M059J (cell line): ENCODE data around the gene COQ9. TPM values are rescaled to one million over a fixed set of nuclear protein-coding genes. Genes with fewer than 3 reads are reported as not detected.

Experiments
- DNase-seq: peaks from one replicate; pipeline ENCODE4 v3.0.0-alpha.2; 2012; ENCODE audit warnings: low read depth
- total RNA-seq: library from RNA; depleted of rRNA; stranded (reverse); fragments of >200 nt; shearing (Covaris generic); gene quantifications from 2 replicates; pipeline ENCODE4 v1.2.3, GENCODE V29; 2014; rRNA removed

The COQ9 gene
- total RNA-seq, 1 experiment from 2014 or later, result 60.5 TPM

DNA sequence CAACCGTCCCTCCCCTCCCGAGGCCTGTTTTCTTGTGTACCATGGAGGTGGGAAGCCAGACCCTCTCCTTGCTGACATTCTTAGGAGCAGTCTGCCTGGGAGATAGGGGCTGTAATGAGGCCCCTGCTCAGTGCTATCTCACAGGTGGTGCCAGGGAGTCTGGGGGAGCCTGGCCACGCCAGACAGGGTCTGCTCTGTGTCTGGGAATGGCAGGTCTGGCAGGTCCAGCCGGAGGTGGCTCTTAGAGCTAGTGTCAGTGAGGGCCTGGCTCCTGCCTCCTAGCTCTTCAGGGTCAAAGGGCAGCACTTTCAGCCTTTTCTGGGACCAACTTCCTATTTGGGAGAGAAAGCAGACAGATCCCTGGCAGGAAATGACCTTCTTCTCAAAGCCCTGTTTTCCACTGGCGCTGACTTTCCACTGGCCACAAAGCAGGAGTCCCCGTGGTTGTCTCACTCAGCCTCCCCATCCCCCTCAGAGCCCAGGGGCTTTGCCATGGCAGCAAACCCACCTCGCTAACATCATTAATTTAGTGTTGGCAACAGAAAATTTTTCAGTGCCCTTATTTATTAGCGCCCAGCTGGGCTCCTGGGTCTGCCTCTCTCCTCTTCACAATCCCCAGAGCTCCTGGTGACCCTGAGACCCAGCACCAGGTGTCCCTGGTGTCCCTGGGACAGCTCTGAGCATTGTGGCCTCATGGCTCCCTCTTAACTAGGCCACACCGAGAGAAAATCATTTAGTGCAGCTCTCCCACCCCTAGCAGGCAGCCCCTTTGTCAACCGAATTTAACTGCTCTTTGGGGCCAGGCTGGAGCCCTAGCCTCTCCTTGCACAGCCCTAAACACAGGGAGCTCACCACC, 63.0 kb downstream of the COQ9 start:
- DNase-seq, result no peak

Other genes with a start within 250 kb of the COQ9 start
- 104 and 120 TPM in 2 replicates for gene ARL2BP, start 202.2 kb upstream of the COQ9 start, total RNA-seq
- 0.27 and 0.62 TPM in 2 replicates for gene PLLP, start 162.8 kb upstream of the COQ9 start, total RNA-seq
- gene CCL22, start 88.7 kb upstream of the COQ9 start, total RNA-seq, result not detected in 2 replicates
- 0.81 and 1.0 TPM in 2 replicates for gene CX3CL1, start 75.0 kb upstream of the COQ9 start, total RNA-seq
- gene CCL17, start 42.7 kb upstream of the COQ9 start, total RNA-seq, result not detected in 2 replicates
- gene CIAPIN1, start 94 bp upstream of the COQ9 start, total RNA-seq, result 61.3 and 70.7 TPM in 2 replicates
- gene POLR2C, start 15.2 kb downstream of the COQ9 start, total RNA-seq, result 239 and 240 TPM in 2 replicates
- 4.3 and 6.2 TPM in 2 replicates for gene DOK4, start 39.0 kb downstream of the COQ9 start, total RNA-seq
- 7.0 and 16.8 TPM in 2 replicates for gene CCDC102A, start 89.1 kb downstream of the COQ9 start, total RNA-seq
- 0.22 and 0.37 TPM in 2 replicates for gene ADGRG5, start 95.2 kb downstream of the COQ9 start, total RNA-seq
- gene ADGRG1, start 181.2 kb downstream of the COQ9 start, total RNA-seq, result 16.2 and 20.6 TPM in 2 replicates
- gene ADGRG3, start 220.8 kb downstream of the COQ9 start, total RNA-seq, result not detected in 2 replicates
- not detected in 2 replicates for gene DRC7, start 247.3 kb downstream of the COQ9 start, total RNA-seq